Fibroblast of lung (primary cell): ENCODE results near the gene NDUFA13. TPM values are rescaled to one million over a fixed set of nuclear protein-coding genes. Genes with fewer than 3 reads are reported as not detected.

Source experiments
- DNase-seq, 2 donors: peaks; one replicate each; pipeline versions ENCODE4 v3.0.0 to v3.0.0-alpha.2; 2010; ENCODE audit warnings: low read depth in 2 of 2
- H2AFZ ChIP-seq: 2 replicates; pipeline ENCODE4 v1.5.1; 2012; ENCODE audit warnings: low read length, control low read depth, inconsistent platforms
- H3K27ac ChIP-seq: 2 replicates; pipeline ENCODE4 v1.5.1; 2011; ENCODE audit warnings: low read length, control low read depth; ENCODE audit not compliant: insufficient read depth
- H3K27me3 ChIP-seq: 2 replicates; pipeline ENCODE4 v1.5.1; 2011; ENCODE audit warnings: mild to moderate bottlenecking, low read length; ENCODE audit not compliant: control insufficient read depth, insufficient read depth
- H3K36me3 ChIP-seq: 2 replicates; pipeline ENCODE4 v1.5.1; 2011; ENCODE audit warnings: low read length; ENCODE audit not compliant: control insufficient read depth, insufficient read depth
- H3K4me1 ChIP-seq: 2 replicates; pipeline ENCODE4 v1.5.1; 2011; ENCODE audit warnings: low read length; ENCODE audit not compliant: control insufficient read depth, insufficient read depth; ENCODE audit errors: extremely low read depth
- H3K4me2 ChIP-seq: 2 replicates; pipeline ENCODE4 v1.5.1; 2011; ENCODE audit warnings: low read length, control low read depth; ENCODE audit not compliant: insufficient read depth; ENCODE audit errors: extremely low read depth
- H3K4me3 ChIP-seq, 4 experiments: fragments of 200-600 bp in 1 of 4; sonication (generic) in 1 of 4; replicated peaks in 1 of 4; 2 replicates each; pipeline ENCODE4 v1.5.1; 2011 to 2016; ENCODE audit warnings: low read length in 4 of 4, low read depth in 3 of 4, mild to moderate bottlenecking in 3 of 4, control low read depth in 2 of 4, inconsistent platforms in 1 of 4, mixed read lengths in 1 of 4; ENCODE audit not compliant: insufficient read depth in 1 of 4; ENCODE audit errors: control extremely low read depth in 1 of 4
- H3K79me2 ChIP-seq: 2 replicates; pipeline ENCODE4 v1.5.1; 2012; ENCODE audit warnings: mild to moderate bottlenecking, low read length, inconsistent platforms; ENCODE audit not compliant: control insufficient read depth, insufficient read depth
- H3K9ac ChIP-seq: 2 replicates; pipeline ENCODE4 v1.5.1; 2011; ENCODE audit warnings: mild to moderate bottlenecking, low read length, control low read depth; ENCODE audit not compliant: insufficient read depth
- H3K9me3 ChIP-seq: 2 replicates; pipeline ENCODE4 v1.5.1; 2012; ENCODE audit warnings: low read depth, low read length; ENCODE audit not compliant: control insufficient read depth, insufficient read depth
- H4K20me1 ChIP-seq: 2 replicates; pipeline ENCODE4 v1.5.1; 2011; ENCODE audit warnings: low read length; ENCODE audit not compliant: control insufficient read depth, insufficient read depth; ENCODE audit errors: extremely low read depth
- CTCF ChIP-seq, 2 donors: IDR thresholded peaks in 1 of 2; conservative IDR thresholded peaks in 1 of 2; 1 replicate in 1 of 2; 2 replicates in 1 of 2; pipeline ENCODE4 v1.5.1; 2011 to 2012; ENCODE audit warnings: low read length in 2 of 2, control low read depth in 1 of 2, inconsistent platforms in 1 of 2, low read depth in 1 of 2, mild to moderate bottlenecking in 1 of 2
- EZH2 ChIP-seq: IDR thresholded peaks from 2 replicates; pipeline ENCODE4 v1.5.1; 2012; ENCODE audit warnings: low read length, control low read depth, mild to moderate bottlenecking; ENCODE audit errors: missing control alignments
- polyA plus RNA-seq, 2 donors: library from polyadenylated mRNA; depleted of rRNA in 1 of 2; stranded (reverse) in 1 of 2; unstranded in 1 of 2; fragments of >200 nt; gene quantifications; 2 replicates each; pipeline ENCODE4 v1.2.1, GENCODE V29; 2011 to 2012; ENCODE audit warnings: missing spikeins in 1 of 2
- total RNA-seq: library from RNA; depleted of rRNA; stranded (reverse); fragments of >200 nt; gene quantifications from 2 replicates; pipeline ENCODE4 v1.2.1, GENCODE V29; 2014

NDUFA13 gene
- total and polyA plus RNA-seq, 2 donors (not counting 1 experiment from before 2014, with no cell fraction given): 221 to 306 TPM

DNA sequence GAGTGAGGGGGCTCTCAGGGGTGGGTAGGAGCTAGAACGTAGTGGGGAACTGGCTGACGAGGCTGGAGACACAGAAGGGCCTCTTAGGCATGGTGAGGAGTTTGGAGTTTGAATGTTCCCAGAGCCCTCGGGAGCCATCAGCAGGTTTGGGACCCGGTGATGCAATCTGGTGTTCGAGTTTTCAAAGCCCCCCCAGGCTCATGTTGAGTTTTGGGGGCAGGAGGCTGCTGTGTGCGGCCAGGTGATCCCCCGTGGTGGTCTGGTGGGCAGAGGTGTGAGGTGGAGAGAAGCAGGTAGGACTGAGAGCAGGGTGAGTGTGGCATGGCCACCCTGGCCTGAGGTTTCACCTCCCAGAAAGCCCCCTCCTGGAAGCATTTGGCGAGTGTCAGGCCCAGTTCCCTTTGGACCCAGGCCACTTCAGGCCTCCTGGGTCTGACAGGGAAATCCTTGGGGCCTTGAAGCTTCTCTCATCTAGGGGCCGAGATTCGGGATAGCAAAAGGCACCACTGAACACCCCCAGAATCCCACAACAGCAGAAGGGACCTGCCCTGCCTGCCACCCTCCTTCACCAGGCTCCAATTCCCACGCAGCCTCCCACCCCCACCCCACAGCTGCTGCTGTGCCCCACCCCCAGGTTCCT lies 13.9 kb downstream of the NDUFA13 start:
- no peak for DNase-seq
- no peaks in the 10 kb centered on the region for H3K79me2 ChIP-seq
- peaks cover 5% of the 10 kb centered on the region for H3K36me3 ChIP-seq
- no peaks in the 10 kb centered on the region for H3K27me3 ChIP-seq
- H3K9me3 ChIP-seq: no peaks in the 10 kb centered on the region
- H3K4me1 ChIP-seq: no peaks in the 10 kb centered on the region
- no peak for TF ChIP-seq EZH2
- no peak for TF ChIP-seq CTCF (conservative IDR thresholded peaks at IDR 0.05 in 1 of 2, IDR thresholded peaks at IDR 0.05 in 1 of 2; ENCODE audit: low read depth in 1 of 2, low read length in 2 of 2)
- no peak overlapping the region for H3K4me2 ChIP-seq
- no peak overlapping the region for H3K27ac ChIP-seq
- no peaks in the 10 kb centered on the region for H4K20me1 ChIP-seq
- H3K9ac ChIP-seq: no peak overlapping the region
- no peak overlapping the region for H2AFZ ChIP-seq
- no peak overlapping the region for H3K4me3 ChIP-seq

DNA sequence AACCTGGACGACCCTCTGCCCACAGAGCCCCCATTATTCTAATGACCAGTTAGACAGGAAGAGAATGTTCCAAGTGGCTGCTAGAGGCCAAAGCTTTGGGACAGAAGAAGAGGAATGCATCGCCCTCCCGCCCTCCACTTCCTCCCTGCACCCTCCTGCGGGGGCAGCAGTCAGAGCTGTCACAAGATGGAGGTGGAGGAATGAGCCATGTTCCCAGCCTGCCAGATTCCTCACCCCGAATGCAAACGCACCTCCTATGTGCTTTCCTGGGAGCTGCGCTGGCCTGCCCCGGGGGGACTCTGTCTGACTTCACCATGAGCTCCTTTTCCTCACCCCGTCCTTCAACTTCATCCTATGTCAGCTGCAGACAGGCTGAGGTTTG lies 14.4 kb downstream of the NDUFA13 start:
- no peak overlapping the region for H3K4me2 ChIP-seq
- no peak for DNase-seq
- TF ChIP-seq CTCF (conservative IDR thresholded peaks at IDR 0.05 in 1 of 2, IDR thresholded peaks at IDR 0.05 in 1 of 2; ENCODE audit: low read depth in 1 of 2, low read length in 2 of 2) (no peak), EZH2 (no peak)
- no peaks in the 10 kb centered on the region for H3K9me3 ChIP-seq
- H2AFZ ChIP-seq: no peak overlapping the region
- H3K9ac ChIP-seq: no peak overlapping the region
- H3K36me3 ChIP-seq: peaks cover 5% of the 10 kb centered on the region
- H3K27ac ChIP-seq: no peak overlapping the region
- no peaks in the 10 kb centered on the region for H3K27me3 ChIP-seq
- H4K20me1 ChIP-seq: no peaks in the 10 kb centered on the region
- H3K4me3 ChIP-seq: no peak overlapping the region
- no peaks in the 10 kb centered on the region for H3K4me1 ChIP-seq
- H3K79me2 ChIP-seq: no peaks in the 10 kb centered on the region

DNA sequence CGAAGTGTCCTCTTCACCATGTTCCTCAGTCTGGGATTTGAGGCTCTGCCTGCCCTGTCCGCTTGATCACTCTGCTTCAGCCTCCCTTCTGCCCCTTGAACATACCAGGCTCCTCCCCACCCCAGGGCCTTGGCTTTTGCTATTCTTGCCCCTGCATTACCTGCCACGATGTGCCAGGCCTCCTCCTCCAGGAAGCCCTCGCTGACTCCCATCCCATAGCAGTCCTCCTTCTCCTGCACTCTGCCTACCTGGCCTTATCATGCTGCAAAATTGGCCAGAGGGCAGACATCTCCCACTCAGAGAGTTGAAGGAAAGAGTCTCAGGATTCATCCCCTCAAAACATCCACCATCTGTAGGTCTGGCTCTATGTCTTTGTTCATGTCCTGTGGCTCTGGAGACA lies 14.9 kb downstream of the NDUFA13 start:
- H4K20me1 ChIP-seq: no peaks in the 10 kb centered on the region
- TF ChIP-seq CTCF (conservative IDR thresholded peaks at IDR 0.05 in 1 of 2, IDR thresholded peaks at IDR 0.05 in 1 of 2; ENCODE audit: low read depth in 1 of 2, low read length in 2 of 2) (no peak), EZH2 (no peak)
- no peak for DNase-seq

More for the DNA sequence above, 14.9 kb downstream of the NDUFA13 start:
- Histone ChIP-seq H3K27ac (no peak overlapping the region), H3K27me3 (no peaks in the 10 kb centered on the region), H3K4me1 (no peaks in the 10 kb centered on the region), H3K79me2 (no peaks in the 10 kb centered on the region), H3K9ac (no peak overlapping the region), H3K4me3 (no peak overlapping the region), H2AFZ (no peak overlapping the region), H3K36me3 (peaks cover 5% of the 10 kb centered on the region), H3K4me2 (no peak overlapping the region), H3K9me3 (no peaks in the 10 kb centered on the region)
